HEK293T (cell line): ENCODE measurements around the gene KIR2DL3.

Experiments used
- ARNT ChIP-seq: fragments of 450-650 bp; IDR thresholded peaks from 2 replicates; pipeline ENCODE4 v1.6.1; 2017; ENCODE audit warnings: mild to moderate bottlenecking
- CTBP1 ChIP-seq: fragments of 450-650 bp; IDR thresholded peaks from 2 replicates; pipeline ENCODE4 v1.6.1; 2016; ENCODE audit warnings: borderline replicate concordance
- ELF4 ChIP-seq: fragments of 450-650 bp; IDR thresholded peaks from 2 replicates; pipeline ENCODE4 v1.6.1; 2017; ENCODE audit warnings: antibody characterized with exemption
- FOXM1 ChIP-seq: fragments of 450-650 bp; IDR thresholded peaks from 2 replicates; pipeline ENCODE4 v1.6.1; 2017; ENCODE audit warnings: mild to moderate bottlenecking, borderline replicate concordance
- NFRKB ChIP-seq: fragments of 450-650 bp; IDR thresholded peaks from 2 replicates; pipeline ENCODE4 v1.6.1; 2016; ENCODE audit warnings: mild to moderate bottlenecking, moderate library complexity
- TARDBP ChIP-seq: fragments of 450-650 bp; IDR thresholded peaks from 2 replicates; pipeline ENCODE4 v1.6.1; 2016

- TF ChIP-seq CTBP1 (no peak), ARNT (no peak), FOXM1 (no peak), TARDBP (no peak), ELF4 (no peak), NFRKB (no peak)
Measured at GRCh38 chr19:54696117-54696548, 42.2 kb upstream of the KIR2DL3 start.
